ENCODE results near the gene PITPNM2.

Gene PITPNM2

GRCh38 chr12:123143736-123144461 lies 7.0 kb downstream of the PITPNM2 start:
- DNase-seq = no peak

- DNase-seq = peak; percentile 69 to 84 (median 71)
Observed at GRCh38 chr12:123142921-123143735, 7.8 kb downstream of the PITPNM2 start.

- no peak for DNase-seq
Observed at GRCh38 chr12:123142518-123142840, 8.4 kb downstream of the PITPNM2 start.

- peak; percentile 42 to 57 (median 48) for DNase-seq
Observed at GRCh38 chr12:123141615-123142517, 9.0 kb downstream of the PITPNM2 start.

GRCh38 chr12:123140676-123141614 lies 9.9 kb downstream of the PITPNM2 start:
- DNase-seq = no peak

- no peak for DNase-seq
Observed at GRCh38 chr12:123139926-123140675, 10.8 kb downstream of the PITPNM2 start.

GRCh38 chr12:123135688-123136087 lies 15.2 kb downstream of the PITPNM2 start:
- no peak for DNase-seq

- DNase-seq = no peak
Observed at GRCh38 chr12:123134826-123135225, 16.1 kb downstream of the PITPNM2 start.

GRCh38 chr12:123134271-123134671 lies 16.6 kb downstream of the PITPNM2 start:
- DNase-seq = no peak

GRCh38 chr12:123133701-123134100 lies 17.2 kb downstream of the PITPNM2 start:
- no peak for DNase-seq

- DNase-seq = no peak
Observed at GRCh38 chr12:123132951-123133619, 17.8 kb downstream of the PITPNM2 start.

- DNase-seq = peak in 1 of 4 experiments; percentile 20
Observed at GRCh38 chr12:123131879-123132402, 18.9 kb downstream of the PITPNM2 start.

GRCh38 chr12:123131291-123131832 lies 19.5 kb downstream of the PITPNM2 start:
- no peak for DNase-seq

- no peak for DNase-seq
Observed at GRCh38 chr12:123129621-123130020, 21.3 kb downstream of the PITPNM2 start.

- no peak for DNase-seq
Observed at GRCh38 chr12:123127182-123127495, 23.8 kb downstream of the PITPNM2 start.

GRCh38 chr12:123126294-123127181 lies 24.4 kb downstream of the PITPNM2 start:
- no peak for DNase-seq

GRCh38 chr12:123122626-123123025 lies 28.3 kb downstream of the PITPNM2 start:
- no peak for DNase-seq

GRCh38 chr12:123121670-123122069 lies 29.2 kb downstream of the PITPNM2 start:
- DNase-seq = no peak
